GM18526 (cell line): Measurements from ENCODE around the gene TSHZ1.
A peak's percentile ranks its signal among the peaks of the same experiment; 100 is the strongest.

Experiments
- POLR2A ChIP-seq: IDR thresholded peaks from 3 replicates; pipeline ENCODE4 v1.6.1; 2011; ENCODE audit not compliant: insufficient read length; ENCODE audit errors: extremely low read depth

TSHZ1 gene

DNA sequence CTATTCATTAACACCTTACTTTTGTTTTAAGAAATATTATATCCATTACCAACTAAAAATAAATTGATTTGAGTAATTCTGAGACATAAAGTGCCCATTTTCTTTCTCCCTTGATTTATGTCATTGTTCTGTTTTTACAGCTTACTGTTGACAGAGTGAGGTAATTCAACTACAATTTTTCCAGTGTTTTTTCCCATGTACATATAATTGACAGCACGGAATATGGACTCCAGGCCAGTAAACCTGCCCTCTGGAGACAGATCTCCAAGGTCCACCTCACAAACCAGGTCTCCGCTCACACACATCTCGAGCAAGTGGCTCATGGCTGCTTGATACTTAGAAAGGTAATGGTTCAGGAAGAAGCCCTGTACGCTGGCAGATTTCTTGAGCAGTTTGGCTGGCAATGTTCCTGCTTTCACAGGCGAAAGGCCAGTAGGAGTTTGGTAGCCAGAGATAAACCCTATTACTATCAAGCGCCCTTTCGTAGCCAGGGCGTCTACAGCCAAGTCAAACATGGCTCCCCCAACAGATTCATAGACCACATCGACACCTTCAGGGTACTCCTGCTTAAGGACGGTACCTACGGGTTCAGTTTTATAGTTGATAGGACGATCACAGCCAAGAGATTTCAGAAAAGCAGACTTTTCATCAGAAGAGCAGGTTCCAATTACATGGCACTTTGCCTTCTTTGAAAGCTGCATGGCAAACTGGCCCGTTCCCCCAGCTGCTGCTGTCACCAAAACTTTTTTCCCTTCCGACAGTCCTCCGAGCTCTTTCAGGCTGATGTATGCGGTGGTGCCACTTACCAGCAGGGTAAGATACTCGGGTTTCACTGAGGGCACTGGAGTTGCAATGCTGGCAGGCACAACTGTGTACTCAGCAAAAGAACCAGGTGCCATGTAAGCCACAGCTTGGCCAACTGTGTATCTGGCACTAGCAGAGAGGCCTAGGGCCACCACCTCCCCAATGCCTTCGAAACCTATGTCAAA lies 9.0 kb upstream of the TSHZ1 start:
- TF ChIP-seq POLR2A, result no peak

DNA sequence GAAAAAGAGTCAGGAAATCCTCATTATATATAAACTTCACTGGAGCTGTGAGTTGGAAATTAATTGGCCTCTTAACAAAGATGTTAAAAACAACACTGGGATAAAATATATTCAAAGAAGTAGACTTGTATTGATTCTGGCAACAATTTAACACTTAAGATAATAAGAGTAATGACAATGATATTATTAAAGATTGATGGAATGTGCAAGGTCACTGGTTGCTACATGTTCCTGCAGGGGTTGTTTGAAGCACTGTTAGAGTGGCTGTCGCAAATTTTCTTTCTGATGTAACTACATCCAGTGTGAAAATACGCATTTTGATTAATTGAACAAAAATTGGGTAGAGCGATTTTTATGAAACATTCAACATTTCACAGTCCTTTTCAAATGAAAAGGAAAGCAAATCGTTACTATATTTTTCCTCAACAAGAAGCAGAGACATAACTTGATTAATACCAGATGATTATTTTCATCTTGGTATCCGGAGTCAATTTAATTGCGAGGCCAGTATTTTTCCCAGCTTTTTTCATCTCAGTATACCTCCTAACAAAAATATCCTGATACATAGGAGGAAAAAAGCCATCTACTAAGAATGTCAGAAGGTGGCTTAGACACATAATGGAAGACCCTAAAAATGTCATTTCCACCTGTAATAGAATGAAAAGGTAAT lies 7.8 kb upstream of the TSHZ1 start:
- TF ChIP-seq POLR2A, result no peak

DNA sequence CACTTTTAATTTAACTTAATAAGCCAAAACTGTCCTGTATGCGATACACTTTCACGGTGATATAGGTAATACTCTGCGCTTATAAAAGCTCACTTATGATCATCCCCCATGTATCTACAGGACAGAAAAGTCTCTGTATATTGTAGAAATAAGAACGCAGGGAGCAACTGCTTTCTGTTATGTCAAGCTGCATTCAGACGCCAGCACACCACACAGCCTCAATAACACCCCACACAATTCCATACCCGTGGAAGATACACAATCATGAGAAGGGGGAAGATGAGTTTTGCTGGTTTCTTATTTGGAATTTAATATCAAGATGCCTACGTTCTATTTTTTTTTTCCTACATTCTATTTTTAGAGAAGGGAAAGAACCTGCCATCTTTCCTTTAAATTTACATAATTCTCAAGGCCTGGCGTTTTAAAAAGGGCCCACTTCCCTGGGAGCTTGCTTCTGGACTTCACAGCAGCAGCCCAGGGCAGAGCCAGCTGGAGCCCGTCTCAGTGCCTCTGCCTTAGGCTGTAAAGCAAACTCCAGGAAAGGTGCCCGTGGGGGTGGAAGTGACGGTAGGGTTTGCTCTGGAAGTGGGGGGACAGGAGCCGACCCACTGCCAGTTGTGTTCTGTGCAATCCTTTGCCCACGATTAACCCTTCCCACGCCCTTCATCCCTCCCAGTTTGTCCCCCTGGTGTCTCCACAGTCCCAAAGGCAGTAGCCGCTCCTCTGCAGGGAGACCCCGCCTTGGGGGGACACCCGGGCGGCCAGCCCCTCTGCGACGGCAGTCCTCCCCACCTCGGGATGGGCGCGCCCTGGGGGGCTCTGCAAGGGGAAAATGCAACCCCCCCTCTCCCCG lies 7.0 kb upstream of the TSHZ1 start:
- no peak for TF ChIP-seq POLR2A

DNA sequence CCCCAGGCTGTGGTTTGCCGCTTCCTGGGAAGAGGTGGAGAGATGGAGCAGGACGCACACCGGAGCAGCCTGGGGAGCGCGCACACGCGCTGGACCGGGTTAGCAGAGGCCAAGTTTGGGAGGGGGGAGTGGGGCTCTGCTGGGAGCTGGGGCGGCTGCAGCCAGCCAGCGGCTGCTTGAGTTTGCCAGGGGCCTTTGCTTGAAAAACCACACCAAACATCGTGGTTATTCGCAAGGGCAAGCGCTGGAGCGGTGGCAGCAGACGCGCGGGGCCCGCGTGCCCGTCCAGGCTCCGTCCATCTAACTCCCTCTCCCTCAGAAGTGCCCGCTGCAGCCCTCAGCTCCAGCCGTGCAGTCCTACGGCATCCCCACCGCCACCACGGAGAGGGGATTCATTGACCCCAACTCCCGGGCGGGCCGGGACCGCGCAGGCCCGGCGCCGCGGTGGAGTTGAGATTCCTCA lies 6.3 kb upstream of the TSHZ1 start:
- no peak for TF ChIP-seq POLR2A

DNA sequence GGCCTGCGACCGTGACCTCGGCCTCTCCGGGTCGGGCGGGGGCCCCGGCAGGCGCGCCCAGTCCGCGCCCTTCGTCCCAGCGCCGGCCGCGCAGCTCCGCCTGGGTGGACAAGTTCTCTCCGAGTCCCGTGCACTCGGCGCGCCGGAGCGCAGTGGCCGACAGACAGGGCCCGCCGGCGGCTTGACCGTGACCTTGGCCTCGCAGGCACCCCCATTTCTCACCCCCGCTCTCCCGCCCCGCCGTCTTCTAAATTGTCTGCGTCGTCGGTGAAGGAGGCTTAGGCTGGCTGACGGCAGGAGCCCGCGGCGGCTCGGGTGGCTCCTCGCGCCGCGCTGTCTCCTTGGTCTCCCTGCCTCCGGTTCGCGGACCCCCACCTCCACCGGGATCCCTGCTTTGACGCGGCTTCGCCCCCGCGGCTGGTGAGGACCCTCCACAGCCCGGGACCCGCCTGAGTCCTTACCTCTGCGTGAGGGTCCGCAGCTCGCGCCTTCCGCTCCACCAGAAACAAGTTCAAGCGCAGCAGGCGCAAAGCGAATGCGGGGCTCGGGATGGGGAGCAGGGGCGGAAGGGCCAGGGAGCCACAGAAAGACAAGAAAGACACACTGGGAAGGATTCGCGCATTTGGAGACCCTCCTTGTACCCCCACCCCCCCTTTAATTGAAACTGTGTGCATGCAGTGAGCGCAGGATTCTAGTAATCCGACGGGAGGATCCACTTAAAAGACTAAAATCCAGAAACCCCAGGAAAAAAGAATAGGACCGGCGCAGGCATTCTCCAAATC lies 5.7 kb upstream of the TSHZ1 start:
- no peak for TF ChIP-seq POLR2A

DNA sequence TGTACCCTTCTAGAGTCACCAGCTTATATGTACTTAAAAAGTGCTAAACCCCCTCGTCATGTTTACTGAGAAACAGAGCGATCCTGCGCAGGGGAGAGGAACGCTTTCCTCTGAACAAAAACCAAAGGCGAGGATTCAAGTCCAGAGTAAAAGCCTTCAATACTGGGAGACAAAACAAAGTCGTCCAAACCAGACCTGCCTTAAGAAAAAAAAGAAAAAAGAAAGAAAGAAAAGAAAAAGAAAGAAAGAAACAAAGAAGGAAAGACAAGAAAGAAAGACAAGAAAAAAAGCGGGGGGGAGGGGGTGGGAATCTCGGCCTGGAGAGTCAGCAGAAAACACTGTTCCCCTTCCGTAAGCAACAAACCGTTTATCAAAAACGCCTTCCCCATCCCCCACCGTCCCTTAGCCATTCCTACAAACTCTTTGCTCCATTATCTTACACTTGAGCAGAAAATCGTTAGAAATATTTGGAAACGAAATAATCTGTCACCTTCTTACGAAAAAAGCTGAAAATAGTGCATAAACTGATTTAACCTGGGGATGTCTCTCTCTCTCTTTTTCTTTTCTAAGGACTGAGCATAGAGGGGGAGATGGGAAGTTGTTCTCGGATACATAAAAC lies 5.0 kb upstream of the TSHZ1 start:
- TF ChIP-seq POLR2A, result no peak

DNA sequence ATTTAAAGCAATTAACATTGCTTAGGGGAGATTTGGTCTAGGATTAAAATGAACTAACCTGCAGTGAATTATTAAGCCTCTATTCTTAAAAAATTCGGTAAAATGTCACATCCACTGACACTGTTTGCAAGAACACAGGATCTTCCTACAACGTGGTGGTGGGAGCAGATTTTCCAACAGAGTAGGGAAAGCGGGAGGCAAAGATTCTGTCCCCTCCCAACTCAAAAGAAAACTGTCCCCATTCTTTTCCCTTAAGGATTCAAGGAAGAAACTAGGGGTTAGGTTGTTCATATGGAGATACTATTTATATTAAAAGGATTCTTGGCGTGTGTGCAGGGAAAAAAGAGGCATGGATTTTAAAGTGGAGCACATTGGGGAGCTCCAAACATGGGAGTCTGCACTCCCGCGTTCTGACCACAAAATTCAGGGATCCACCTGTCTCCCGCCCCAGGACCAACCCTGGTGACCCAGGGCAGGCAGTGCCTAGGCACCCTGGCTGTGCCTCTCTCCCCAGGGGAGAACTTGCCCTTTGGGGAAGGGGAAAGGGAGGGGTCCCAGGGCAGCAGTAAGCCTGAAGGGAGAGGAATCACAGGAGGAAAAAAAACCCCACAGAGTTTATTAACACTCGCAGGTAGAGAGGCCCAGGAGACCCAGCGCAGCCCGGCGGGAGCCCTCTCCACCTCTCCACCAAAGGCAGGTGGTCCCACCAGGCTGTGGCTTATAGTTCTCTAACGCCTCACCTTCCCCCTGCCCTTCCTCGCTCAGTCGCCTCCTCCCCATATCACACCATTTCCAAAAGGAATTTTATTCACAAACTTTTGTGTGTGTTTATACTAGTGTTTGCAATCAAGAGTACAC lies 3.9 kb upstream of the TSHZ1 start:
- no peak for TF ChIP-seq POLR2A

DNA sequence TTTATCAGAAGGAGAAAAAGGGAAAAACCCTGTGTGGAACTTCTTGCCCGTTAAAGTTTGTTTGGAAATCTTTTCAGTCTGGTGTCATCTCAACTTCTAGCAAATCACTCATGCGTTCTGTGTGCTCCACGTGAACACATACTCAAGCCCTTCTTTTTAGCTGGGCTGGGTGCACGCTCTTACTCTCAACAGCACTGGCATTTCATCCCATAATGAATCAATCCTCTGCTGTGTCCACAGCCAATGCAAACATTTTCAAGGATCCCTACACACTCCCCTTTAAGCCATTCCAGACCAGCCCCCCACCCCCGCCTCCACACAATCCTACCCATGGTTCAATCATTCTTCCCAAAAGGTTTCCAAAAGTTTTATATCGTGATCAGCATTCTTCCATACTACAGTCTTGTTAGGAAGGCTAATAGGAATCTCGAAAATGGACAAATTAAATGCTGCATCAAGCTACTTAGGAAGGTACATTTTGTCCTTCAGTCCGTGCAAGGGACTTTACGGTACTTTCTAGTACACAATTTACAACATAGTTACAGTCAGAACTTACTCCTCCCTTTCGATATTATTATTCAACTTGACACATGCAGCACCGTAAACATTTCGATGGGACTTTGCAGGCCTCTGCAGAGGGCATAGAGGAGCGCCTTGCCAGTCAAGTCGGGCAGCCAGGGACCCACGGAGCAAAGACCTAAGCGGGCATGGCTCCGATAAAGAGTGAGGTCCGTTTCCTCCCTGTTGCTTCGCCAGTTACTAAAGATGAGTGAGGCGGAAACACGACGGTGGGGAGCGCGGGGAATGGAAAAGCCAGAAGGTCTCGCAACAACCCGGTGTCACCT lies 3.1 kb upstream of the TSHZ1 start:
- no peak for TF ChIP-seq POLR2A

DNA sequence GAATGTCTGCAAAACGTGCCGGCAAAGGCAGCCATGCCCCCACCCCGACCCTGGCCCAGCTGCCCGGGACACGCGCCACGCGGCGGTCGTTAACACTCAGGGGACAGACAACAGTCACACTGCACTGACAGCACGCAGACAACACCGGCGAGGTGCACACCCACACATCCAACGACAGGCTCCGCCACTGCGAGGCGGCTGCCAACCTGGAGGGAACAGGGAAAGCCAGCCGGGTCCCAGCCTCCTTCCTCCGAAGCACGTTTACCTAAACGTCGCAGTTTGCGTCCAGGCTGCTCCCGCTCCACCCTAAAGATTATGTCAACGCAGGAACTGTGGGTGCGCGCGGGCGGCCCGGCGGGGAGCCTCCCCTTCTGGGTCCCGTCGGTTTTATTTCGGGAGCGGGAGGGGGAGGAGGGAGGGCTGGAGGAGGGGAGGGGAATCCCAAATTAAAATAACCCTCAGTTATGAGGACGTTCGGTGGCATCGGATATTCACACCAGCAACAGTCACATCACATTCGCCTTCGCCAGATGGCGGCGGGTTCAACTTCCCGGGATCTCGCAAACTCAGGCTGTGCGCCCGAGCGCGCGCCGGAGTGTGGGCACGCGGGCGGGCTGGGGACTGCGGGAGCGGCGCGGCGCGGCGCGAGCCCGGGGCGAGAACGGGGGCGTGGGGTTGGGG lies 2.3 kb upstream of the TSHZ1 start:
- TF ChIP-seq POLR2A, result peak; percentile 26

DNA sequence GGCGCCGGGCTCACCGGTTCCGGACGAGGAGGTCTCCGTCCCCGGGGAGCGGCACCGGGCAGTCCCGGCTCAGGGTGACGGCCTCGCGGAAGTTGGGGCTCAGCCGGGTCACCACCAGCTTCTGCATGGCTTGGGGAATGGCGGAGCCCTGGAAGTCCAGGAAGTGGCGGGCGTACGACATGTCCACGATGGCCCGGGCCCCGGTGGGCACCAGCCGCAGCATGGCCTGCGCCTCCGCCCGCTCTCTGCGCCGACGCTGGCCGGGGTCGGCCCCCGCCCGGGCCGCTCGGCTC lies 1.8 kb upstream of the TSHZ1 start:
- TF ChIP-seq POLR2A, result no peak

DNA sequence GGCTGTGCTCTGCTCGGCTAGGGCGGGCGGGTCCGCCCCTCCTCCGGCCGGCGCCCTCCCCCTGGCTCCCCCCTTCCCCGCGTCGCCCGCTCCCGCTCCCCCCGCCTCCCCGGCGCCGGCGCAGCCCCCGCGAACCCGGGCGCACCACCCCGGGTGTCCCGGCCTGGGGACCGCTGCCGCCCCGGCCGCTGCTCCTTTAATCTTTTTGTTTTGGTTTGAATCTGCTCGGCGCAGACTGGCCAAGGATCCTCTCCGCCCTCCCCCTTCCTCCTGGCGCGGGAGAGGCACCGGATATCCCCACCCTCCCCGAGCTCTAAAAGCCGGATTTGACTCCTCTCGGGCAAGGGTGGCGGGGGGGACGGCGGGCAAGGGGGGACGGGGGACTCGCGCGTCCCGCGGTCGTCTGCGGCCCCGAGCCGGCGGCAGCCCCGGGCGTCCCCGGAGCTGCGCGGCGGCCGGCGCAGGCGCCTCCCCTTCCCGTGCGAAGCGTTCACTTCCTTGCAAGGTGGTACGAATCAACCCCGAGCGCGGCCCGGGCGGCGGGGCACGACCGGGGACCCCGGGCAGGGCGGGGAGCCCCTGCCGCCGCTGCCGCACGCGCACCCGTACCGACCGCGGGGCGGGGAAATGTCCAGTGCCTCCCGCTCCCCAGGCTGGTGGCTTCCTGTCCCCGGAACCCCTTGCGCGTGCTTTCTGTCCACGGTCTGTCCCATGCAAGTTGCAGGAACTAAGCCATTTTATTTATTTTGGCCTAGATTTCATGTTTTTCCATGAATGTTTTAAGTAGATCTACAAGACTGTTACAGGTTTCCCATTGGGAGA lies 1.3 kb upstream of the TSHZ1 start, which contains the start of gene PTGR3:
Gene PTGR3, minus strand, starts transcription at position 11 of the 822 bp plus-strand sequence. CDS start 81 bp downstream, outside the sequence.
- peak; percentile 59 for TF ChIP-seq POLR2A
